HPDE6-E6E7 (cell line): ENCODE measurements around the gene ANO4.
"Not testable (repeated sequence)": the region's sequence is repeated elsewhere in the genome, so short reads cannot be mapped to it uniquely, and the experiment has no call there.

Experiments used
- DNase-seq: peaks from one replicate; pipeline ENCODE4 v3.0.0; 2011; ENCODE audit warnings: missing footprints; ENCODE audit errors: extremely low spot score

The ANO4 gene

GRCh38 chr12:100871195-100871734 lies 76.7 kb downstream of the ANO4 start:
- DNase-seq = no peak

DNA sequence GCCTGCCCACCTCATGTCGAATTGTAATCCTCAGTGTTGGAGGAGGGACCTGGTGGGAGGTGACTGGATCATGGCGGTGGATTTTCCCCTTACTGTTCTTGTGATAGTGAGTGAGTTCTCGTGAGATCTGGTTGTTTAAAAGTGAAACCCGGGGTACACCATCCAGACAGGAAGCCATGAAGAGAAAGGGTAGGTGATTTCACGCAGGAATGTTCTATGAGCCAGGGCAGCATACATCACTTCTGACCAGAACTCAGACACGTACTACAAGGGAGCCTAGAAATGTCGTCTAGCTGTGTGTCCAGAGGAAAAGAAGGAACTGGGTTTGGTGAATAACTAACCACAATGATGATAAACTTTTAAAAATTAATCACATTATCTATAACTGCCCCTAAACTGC lies 80.6 kb downstream of the ANO4 start:
- DNase-seq = no peak

DNA sequence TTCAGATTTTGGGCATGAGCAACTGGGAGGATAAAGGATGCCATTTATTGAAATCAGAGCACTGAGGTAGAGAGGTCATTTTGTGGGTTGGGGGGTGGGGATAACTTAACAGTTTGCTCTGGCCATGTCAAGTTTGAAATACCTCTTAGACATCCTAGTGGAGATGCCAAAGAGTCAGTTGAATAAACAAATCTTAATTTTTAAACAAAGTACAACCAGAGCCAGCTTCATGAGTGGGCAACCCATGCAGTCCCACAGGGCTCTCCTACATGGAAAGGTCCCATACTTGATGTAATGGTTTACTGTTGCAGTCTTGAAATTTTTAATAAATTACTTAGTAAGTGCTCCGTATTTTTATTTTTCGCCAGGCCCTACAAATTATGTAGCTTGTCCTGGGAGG lies 81.2 kb downstream of the ANO4 start:
- DNase-seq = no peak

DNA sequence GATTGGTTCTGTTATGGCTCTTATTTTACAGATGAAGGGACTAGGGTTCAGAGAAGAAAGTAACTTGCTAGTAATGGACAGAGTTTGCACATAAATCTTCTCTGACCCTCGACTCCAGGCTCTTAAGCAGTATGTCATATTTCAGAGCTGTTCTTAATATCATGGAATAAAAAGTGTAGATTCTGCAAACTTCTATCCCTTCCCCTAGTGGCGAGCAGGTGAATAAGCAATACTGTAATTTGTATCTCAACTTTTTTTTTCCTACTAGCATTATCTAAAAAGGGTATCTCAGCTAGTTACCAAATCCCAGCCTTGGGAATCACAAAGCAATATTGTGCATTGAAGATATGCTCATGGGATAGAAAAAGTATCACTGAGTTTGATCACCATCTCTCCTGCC lies 83.2 kb downstream of the ANO4 start:
- peak; percentile 4 for DNase-seq

GRCh38 chr12:100895192-100895591 lies 100.6 kb downstream of the ANO4 start:
- DNase-seq = no peak

DNA sequence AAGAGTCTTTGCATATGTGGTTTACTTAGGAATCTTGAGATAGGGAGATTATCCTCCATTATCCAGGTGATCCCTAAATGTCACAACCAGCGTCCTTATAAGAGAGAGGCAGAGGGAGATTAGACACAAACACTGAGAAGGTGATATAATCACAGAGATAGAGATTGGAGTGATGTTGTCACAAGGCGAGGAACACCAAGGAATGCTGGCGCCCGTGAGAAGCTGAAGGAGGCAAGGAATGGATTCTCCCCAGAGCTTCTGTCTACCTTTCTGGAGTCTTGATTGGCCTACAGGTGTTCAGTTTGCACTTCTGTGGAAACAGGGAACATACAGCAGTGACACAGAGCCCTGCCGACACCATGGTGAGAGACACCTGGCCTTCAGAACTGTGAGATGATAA lies 101.6 kb downstream of the ANO4 start:
- DNase-seq = no peak

DNA sequence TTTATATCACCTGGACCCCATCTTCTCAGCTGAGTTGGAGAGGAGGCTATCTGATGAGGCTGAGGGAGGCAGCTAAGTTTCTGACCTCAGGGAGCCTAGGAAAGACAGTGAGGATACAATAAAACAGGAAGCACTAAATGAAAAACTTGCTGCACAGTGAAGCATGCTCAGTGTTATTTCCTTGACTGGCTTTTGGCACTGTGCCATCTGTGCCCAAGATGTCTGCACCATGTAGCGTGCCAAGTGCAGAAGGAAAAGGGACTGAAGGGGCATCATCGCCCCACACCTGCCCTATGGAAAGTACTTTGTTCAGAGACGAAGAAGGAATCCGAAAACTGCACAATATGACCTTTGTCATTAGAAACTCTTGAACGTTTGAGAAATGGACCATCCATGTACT lies 102.7 kb downstream of the ANO4 start:
- no peak for DNase-seq

GRCh38 chr12:100899301-100899700 lies 104.7 kb downstream of the ANO4 start:
- no peak for DNase-seq

- DNase-seq = no peak
Measured at GRCh38 chr12:100900808-100901207, 106.2 kb downstream of the ANO4 start.

DNA sequence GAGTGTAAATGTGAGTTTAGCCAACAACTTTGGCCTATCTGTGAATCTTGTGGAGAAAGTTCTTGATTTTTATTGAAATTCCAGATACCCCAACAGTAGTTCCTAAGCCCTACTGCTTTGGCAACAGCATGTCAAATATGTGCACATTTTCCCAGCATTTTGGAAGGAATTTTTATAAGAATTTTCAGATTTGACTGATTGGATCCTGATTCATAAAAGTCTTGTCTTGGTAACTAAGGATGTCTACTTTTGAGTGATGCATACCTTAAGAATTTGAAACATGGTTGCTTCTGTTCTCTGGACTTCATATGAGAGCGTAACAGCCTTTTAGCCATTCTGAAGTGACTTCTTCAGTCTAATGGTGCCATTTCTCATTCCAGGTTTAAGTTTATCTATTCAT lies 106.7 kb downstream of the ANO4 start:
- no peak for DNase-seq

DNA sequence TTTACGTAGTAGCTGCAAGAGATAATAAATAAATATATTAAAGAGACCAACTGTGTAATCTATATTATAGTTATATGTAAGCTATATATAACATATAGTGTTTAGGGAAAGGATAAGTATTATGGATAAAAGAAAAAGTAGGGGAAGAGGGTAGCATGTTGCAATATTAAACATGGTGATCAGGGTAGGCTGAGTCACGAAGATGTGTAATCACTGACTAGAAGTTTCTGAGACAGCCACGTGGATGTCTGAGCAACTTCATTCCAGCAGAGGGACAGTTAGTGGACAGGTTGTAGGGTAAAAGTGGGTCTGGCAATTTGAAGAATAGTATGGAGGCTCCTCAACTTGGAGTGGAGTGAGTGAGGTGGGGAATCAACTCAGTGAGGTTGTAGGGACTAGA lies 109.7 kb downstream of the ANO4 start:
- DNase-seq = no peak

GRCh38 chr12:100908501-100908900 lies 113.9 kb downstream of the ANO4 start:
- DNase-seq = no peak

DNA sequence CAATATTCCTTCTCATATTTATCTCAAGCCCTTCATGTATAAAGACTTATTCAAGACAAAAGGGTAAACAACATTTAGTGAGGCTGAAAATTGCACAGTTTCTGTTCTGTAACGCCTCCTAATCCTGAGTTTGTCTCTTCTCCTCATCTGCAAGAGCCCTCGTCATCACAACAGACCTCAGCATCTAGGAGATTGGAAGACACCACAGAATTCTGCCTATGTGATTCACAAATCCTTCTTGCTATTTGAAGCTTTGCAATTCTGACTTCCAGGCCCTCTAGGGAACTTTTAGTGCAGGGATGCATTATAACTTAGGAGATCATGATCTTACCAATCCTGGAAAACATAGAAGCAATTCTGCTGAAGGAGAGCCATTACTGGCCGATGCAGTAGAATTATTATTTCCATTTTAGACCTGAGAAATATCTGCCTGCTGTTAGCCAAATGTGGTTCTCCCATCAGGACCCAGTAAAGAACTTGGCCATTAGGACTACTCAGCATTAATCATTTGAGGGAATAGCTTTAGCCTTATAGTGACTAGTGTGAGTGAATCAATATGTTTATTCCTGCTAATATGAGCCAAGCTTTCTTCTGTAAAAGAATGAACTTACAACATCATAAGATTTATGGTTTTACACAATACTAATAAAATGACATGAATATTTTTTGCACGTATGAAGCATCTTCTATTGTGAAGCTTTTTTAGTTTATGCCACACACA lies 119.5 kb downstream of the ANO4 start:
- DNase-seq = no peak

DNA sequence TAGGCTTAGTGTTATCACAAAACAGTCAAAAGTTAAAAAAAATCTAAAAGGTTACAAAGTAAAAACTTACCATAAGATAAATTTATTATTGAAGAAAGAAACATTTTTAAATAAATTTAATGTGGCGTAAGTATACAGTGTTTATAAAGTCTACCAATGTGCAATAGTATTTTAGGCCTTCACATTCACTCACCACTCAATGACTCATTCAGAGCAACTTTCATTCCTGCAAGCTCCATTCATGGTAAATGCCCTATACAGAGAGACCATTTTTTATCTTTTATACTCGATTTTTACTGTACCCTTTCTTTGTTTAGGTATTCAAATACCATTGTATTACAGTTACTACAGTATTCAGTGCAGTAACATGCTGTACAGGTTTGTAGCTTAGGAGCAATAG lies 124.5 kb downstream of the ANO4 start:
- no peak for DNase-seq

DNA sequence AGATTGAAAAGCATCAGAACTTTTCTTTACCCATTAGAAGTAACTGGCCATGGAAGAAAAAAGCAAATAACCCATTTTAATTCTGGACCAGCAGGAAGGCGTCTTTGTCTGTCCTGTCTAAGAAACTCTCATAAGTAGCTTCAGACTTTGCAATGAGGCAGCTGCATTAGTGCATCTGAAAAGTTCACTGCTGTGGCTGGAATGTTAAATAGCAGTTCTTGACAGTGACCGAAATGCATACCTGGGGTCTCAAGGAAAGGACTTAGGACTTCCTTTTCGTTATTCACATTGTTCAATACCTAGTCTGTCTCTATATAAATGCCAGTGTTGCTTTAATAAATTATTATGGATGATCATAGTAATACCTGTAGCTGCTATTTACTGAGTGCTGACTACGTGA lies 125.9 kb downstream of the ANO4 start:
- DNase-seq = no peak

- no peak for DNase-seq
Measured at GRCh38 chr12:100926669-100927248, 132.2 kb downstream of the ANO4 start.

- DNase-seq = peak; percentile 53
Measured at GRCh38 chr12:100927826-100928225, 133.2 kb downstream of the ANO4 start.

DNA sequence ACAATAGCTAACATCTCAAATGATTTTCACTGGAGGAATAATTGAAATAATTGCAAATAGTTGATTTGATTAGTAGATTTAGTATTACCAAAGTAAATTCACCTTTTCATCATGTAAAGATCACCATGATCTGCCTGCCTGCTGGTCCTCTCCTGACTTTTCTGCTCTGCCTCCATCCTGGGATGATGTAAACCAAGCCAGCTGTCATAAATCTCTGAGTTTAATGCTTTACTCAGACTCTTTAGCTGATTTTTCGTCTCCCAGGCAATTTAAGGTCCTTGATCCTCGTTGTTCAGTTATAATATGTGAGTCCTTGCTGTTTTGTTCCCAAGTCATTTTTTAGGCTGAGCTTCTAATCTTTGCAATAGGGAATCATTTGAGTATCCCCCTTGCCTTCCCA lies 138.0 kb downstream of the ANO4 start:
- no peak for DNase-seq

GRCh38 chr12:100933531-100933930 lies 139.0 kb downstream of the ANO4 start:
- not testable (repeated sequence) for DNase-seq

GRCh38 chr12:100935929-100936328 lies 141.4 kb downstream of the ANO4 start:
- no peak for DNase-seq

- no peak for DNase-seq
Measured at GRCh38 chr12:100936661-100937060, 142.1 kb downstream of the ANO4 start.

DNA sequence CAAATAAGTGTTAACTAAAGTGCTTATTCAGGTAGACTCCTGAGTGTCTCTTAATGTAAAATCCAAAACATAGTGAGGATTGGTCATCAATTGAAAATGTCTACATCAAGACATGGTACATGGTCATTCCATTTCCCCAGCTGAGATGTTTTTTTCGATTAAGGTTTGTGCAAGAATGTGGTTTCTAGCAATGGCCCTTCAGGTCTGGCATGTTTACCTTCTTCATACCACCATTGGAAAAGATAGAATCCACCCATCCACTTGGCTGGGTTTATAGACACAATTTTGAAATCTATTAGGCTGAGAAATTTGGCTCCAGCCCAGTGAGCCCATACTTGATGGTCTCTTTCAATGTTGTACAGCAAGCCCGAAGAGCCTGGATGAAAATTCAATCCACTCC lies 145.9 kb downstream of the ANO4 start:
- no peak for DNase-seq

DNA sequence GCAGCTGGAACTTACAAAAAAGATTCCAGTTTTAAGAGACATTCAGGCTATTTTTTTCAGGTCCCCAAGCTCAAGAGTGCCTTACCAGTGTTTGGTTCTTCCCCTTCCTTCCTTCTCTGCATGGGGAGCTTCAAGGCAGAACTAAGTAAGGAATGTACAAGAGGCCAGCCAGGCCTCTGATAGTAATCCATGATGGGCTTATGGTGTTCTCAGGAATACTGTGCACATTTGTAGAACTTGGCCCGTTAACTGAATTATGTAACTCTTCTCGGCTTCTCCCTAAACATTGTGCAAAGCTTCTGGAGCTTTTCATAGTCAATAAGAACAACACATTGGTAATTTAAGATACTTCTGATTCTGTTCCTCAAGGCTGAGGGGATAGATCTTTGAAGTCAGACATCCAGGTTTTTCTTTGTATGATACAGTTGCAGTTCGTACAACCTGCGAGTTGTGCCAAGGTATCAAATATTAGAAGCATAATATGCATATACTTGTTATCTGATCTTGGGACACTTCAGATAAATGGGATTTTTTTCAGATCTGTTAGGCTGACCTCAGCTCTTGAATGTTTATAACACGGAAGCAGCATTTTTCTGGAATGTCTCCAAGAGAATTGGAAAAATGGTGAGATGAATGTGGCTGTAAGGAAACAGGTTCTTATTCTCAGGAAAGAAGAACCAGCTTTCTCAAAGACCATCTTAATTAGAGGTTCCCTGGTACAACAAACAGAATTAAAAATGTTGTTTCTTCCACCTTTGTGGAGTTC lies 148.6 kb downstream of the ANO4 start:
- no peak for DNase-seq
